PC-9 (cell line): ENCODE data around the gene DENND6A. TPM values are rescaled to one million over a fixed set of nuclear protein-coding genes. Genes with fewer than 3 reads are reported as not detected.

Source experiments
- BruUV-seq: library from RNA; stranded (reverse); fragments of 400-500 nt; replicated peaks from 2 replicates; lab custom pipeline; 2021; lab: Mats Ljungman, UMichigan
- CTCF ChIA-PET: fragments of 300-600 bp; sonication (Branson Sonifier 250); formaldehyde crosslinking; loops from one replicate; lab custom pipeline; 2022; ENCODE audit warnings: antibody characterized with exemption; lab: Charles Lee
- POLR2A ChIA-PET: fragments of 300-600 bp; sonication (Branson Sonifier 250); formaldehyde crosslinking; loops from one replicate; lab custom pipeline; 2022; ENCODE audit warnings: antibody characterized with exemption; ENCODE audit not compliant: unreplicated experiment; lab: Charles Lee
- DNase-seq, 2 experiments: peaks; one replicate each; pipeline versions ENCODE4 v3.0.0 to v3.0.0-alpha.2; 2015 to 2022; ENCODE audit warnings: mixed read lengths in 1 of 2
- H2AFZ ChIP-seq: fragments of 200-600 bp; sonication (generic); 2 replicates; pipeline ENCODE4 v1.8.1; 2017; ENCODE audit warnings: antibody characterized with exemption
- H3F3A ChIP-seq: fragments of 200-600 bp; sonication (generic); 2 replicates; pipeline ENCODE4 v1.8.1; 2017; ENCODE audit warnings: antibody characterized with exemption, mild to moderate bottlenecking, low read depth; ENCODE audit not compliant: insufficient read depth
- H3K27ac ChIP-seq: fragments of 200-600 bp; sonication (generic); 2 replicates; pipeline ENCODE4 v1.6.1; 2016; ENCODE audit warnings: mixed run types
- H3K27me3 ChIP-seq: fragments of 200-600 bp; sonication (generic); 2 replicates; pipeline ENCODE4 v1.6.1; 2016; ENCODE audit warnings: low read depth, mixed run types; ENCODE audit not compliant: insufficient read depth
- H3K36me3 ChIP-seq: fragments of 200-600 bp; sonication (generic); 2 replicates; pipeline ENCODE4 v1.6.1; 2016; ENCODE audit warnings: low read depth, mixed run types
- H3K4me1 ChIP-seq: fragments of 200-600 bp; sonication (generic); replicated peaks from 2 replicates; pipeline ENCODE4 v1.6.1; 2016; ENCODE audit warnings: mixed run types; ENCODE audit not compliant: insufficient read depth
- H3K4me2 ChIP-seq: fragments of 200-600 bp; sonication (generic); 2 replicates; pipeline ENCODE4 v1.6.1; 2017; ENCODE audit warnings: mixed run types
- H3K4me3 ChIP-seq: fragments of 200-600 bp; sonication (generic); 2 replicates; pipeline ENCODE4 v1.6.1; 2016; ENCODE audit warnings: mixed run types
- H3K79me2 ChIP-seq: fragments of 200-600 bp; sonication (generic); 2 replicates; pipeline ENCODE4 v1.6.1; 2017; ENCODE audit warnings: low read depth, mixed run types
- H3K9me2 ChIP-seq: fragments of 200-600 bp; sonication (generic); 2 replicates; pipeline ENCODE4 v1.8.1; 2017; ENCODE audit warnings: mild to moderate bottlenecking; ENCODE audit not compliant: insufficient read depth
- H3K9me3 ChIP-seq: fragments of 200-600 bp; sonication (generic); 2 replicates; pipeline ENCODE4 v1.8.1; 2016; ENCODE audit warnings: low read depth; ENCODE audit not compliant: insufficient read depth
- H4K20me1 ChIP-seq: fragments of 200-600 bp; sonication (generic); 2 replicates; pipeline ENCODE4 v1.8.1; 2017; ENCODE audit not compliant: insufficient read depth
- CTCF ChIP-seq: fragments of 200-600 bp; sonication (generic); conservative IDR thresholded peaks from 2 replicates; pipeline ENCODE4 v1.6.1; 2017; ENCODE audit warnings: mixed run types, antibody characterized with exemption, mild to moderate bottlenecking, moderate library complexity
- EZH2 ChIP-seq: fragments of 200-600 bp; sonication (generic); IDR thresholded peaks from 2 replicates; pipeline ENCODE4 v1.8.0; 2017; ENCODE audit warnings: antibody characterized with exemption, low read depth
- intact Hi-C: fragments of 100-400 bp; cut with micrococcal nuclease; formaldehyde crosslinking; loops from one replicate; pipeline ENCODE4 v1.10.0; 2022; ENCODE audit not compliant: unreplicated experiment
- total RNA-seq: library from RNA; stranded (reverse); gene quantifications from 2 replicates; pipeline ENCODE4 v1.2.3, GENCODE V29; 2021

Gene DENND6A
- total RNA-seq, 1 experiment from 2014 or later: 28.2 TPM

GRCh38 chr3:57675530-57675929, 17.3 kb downstream of the DENND6A start:
- Histone ChIP-seq H3K4me3 (no peak overlapping the region), H3K27ac (no peak overlapping the region), H3K36me3 (peaks cover 6% of the 10 kb centered on the region), H4K20me1 (no peaks in the 10 kb centered on the region), H3K9me3 (no peaks in the 10 kb centered on the region), H2AFZ (no peak overlapping the region), H3K4me2 (no peak overlapping the region), H3K79me2 (peaks cover 29% of the 10 kb centered on the region), H3F3A (no peaks in the 10 kb centered on the region), H3K27me3 (no peaks in the 10 kb centered on the region), H3K4me1 (no peaks in the 10 kb centered on the region), H3K9me2 (no peaks in the 10 kb centered on the region)
- CTCF ChIA-PET: no interaction called here
- TF ChIP-seq EZH2 (no peak), CTCF (no peak)
- DNase-seq: no peak
- intact Hi-C loops: no loop called here
- POLR2A ChIA-PET: no interaction called here
- no TSS peak for BruUV-seq

- intact Hi-C loops: no loop called here
- no peaks in the 10 kb centered on the region for H3F3A ChIP-seq
Observed at GRCh38 chr3:57673156-57673555, 19.7 kb downstream of the DENND6A start.

GRCh38 chr3:57670543-57670942, 22.3 kb downstream of the DENND6A start:
- no peaks in the 10 kb centered on the region for H3K36me3 ChIP-seq
- ChIA-PET CTCF (interaction anchor here (0.7 kb wide), 1 partner anchor 187 kb away, joined by 5 read pairs; no protein-coding TSS in a partner anchor), POLR2A (no interaction called here)

More at GRCh38 chr3:57673156-57673555, 19.7 kb downstream of the DENND6A start:
- Histone ChIP-seq H3K4me3 (no peak overlapping the region), H3K36me3 (no peaks in the 10 kb centered on the region), H2AFZ (no peak overlapping the region), H3K9me3 (no peaks in the 10 kb centered on the region), H4K20me1 (no peaks in the 10 kb centered on the region), H3K79me2 (peaks cover 19% of the 10 kb centered on the region), H3K4me2 (no peak overlapping the region), H3K27me3 (no peaks in the 10 kb centered on the region), H3K9me2 (no peaks in the 10 kb centered on the region), H3K27ac (no peak overlapping the region), H3K4me1 (no peaks in the 10 kb centered on the region)
- ChIA-PET POLR2A (no interaction called here), CTCF (interaction anchor here (0.7 kb wide), 1 partner anchor 16 kb away, joined by 3 read pairs; no protein-coding TSS in a partner anchor)
- TF ChIP-seq CTCF (no peak), EZH2 (no peak)
- BruUV-seq: no TSS peak
- DNase-seq: no peak

More at GRCh38 chr3:57670543-57670942, 22.3 kb downstream of the DENND6A start:
- H3K4me3 ChIP-seq: no peak overlapping the region
- H3K79me2 ChIP-seq: peaks cover 9% of the 10 kb centered on the region
- no peaks in the 10 kb centered on the region for H3K9me2 ChIP-seq
- no peaks in the 10 kb centered on the region for H3K4me1 ChIP-seq
- no peaks in the 10 kb centered on the region for H3K27me3 ChIP-seq
- TF ChIP-seq CTCF (no peak), EZH2 (no peak)
- H3F3A ChIP-seq: no peaks in the 10 kb centered on the region
- no peak overlapping the region for H3K4me2 ChIP-seq
- intact Hi-C loops: no loop called here
- no TSS peak for BruUV-seq
- H4K20me1 ChIP-seq: no peaks in the 10 kb centered on the region
- no peak for DNase-seq
- H2AFZ ChIP-seq: no peak overlapping the region
- H3K27ac ChIP-seq: no peak overlapping the region
- H3K9me3 ChIP-seq: no peaks in the 10 kb centered on the region
